ENCODE results near the gene MYO9B.
"Not testable (repeated sequence)": the region's sequence is repeated elsewhere in the genome, so short reads cannot be mapped to it uniquely, and the experiment has no call there.

MYO9B gene

GRCh38 chr19:17090583-17090982 lies 15.0 kb downstream of the MYO9B start:
- DNase-seq, result peak; percentile 22 to 97

- DNase-seq, result peak; percentile 35 to 64
Observed at GRCh38 chr19:17091758-17092333, 16.3 kb downstream of the MYO9B start.

- DNase-seq, result no peak
Observed at GRCh38 chr19:17092696-17093095, 17.1 kb downstream of the MYO9B start.

GRCh38 chr19:17094694-17095093 lies 19.1 kb downstream of the MYO9B start:
- not testable (repeated sequence) for DNase-seq

DNA sequence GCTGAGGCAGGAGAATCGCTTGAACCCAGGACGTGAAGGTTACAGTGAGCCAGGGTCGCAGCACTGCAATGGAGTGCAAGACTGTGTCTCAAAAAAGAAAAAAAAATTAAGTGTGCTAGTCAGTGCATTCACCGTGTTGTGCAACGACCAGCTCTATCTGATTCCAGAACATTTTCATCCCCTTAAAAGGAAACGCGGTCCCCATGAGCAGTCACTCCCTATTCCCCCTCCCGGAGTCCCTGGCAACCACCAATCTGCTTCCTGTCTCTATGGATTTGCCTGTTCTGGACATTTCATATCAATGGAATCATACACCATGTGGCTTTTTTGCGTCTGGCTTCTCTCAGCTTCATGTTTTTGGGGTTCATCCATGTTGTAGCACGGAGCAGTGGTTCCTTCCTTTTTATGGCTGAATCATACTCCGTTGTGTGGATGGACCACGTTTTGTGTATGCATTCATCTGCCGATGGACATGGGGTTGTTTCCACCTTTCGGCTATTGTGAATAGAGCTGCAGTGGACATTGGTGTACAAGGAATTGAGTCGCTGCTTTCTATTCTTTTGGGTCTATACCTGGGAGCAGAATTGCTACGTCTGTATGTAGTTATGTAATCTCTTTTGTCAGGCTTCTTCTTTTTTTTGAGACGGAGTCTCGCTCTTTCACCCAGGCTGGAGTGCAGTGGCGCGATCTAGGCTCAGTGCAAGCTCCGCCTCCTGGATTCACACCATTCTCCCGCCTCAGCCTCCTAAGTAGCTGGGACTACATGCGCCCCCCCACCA lies 19.8 kb downstream of the MYO9B start:
- no peak for DNase-seq

DNA sequence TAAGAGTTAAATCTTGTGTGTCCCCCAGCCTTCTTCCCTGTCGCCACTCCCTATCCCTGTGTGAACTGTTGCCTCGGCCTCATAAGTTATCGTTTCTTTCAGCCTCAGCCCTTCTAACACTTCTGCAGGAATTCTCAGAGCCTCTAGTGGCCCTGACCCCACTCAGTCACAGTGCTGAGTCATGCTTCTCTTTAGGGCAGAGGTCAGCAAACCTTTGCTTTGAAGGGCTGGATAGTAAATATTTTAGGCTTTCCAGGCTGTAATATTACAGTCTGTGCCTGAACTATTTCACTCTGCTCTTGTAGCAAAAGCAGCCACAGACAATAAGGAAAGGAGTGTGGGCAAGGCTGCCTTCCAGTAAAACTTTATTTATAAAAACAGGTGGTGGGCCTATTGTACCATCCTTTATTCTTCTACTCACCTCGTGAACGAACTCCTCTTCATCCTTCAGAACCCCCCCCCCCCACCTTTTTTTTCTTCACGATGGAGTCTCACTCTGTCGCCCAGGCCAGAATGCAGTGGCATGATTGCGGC lies 22.1 kb downstream of the MYO9B start:
- no peak for DNase-seq

GRCh38 chr19:17098326-17098725 lies 22.7 kb downstream of the MYO9B start:
- DNase-seq, result no peak

- no peak for DNase-seq
Observed at GRCh38 chr19:17101686-17102628, 26.4 kb downstream of the MYO9B start.

GRCh38 chr19:17103177-17103576 lies 27.6 kb downstream of the MYO9B start:
- no peak for DNase-seq

DNA sequence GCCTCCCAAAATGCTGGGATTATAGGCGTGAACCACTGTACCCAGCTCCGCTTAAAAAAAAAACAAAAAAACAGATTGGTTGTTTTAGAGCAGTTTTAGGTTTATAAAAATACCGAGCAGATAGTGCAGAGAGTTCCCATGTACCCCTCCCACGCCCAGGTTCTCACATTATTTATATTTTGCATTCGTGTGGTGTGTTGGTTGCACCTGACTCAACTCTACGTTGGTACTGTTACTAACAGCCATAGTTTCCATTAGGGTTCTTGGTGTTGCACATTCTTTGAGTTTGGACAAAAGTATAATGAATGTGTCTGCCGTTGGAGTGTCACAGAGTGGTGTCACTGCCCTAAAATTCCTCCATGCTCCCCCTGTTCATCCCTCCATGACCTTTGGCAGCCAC lies 29.1 kb downstream of the MYO9B start:
- DNase-seq, result no peak

- DNase-seq, result no peak
Observed at GRCh38 chr19:17105556-17105955, 30.0 kb downstream of the MYO9B start.

GRCh38 chr19:17106964-17107363 lies 31.4 kb downstream of the MYO9B start:
- not testable (repeated sequence) for DNase-seq

- peak; percentile 43 to 64 for DNase-seq
Observed at GRCh38 chr19:17107546-17108452, 32.2 kb downstream of the MYO9B start.

GRCh38 chr19:17108453-17108784 lies 32.8 kb downstream of the MYO9B start:
- no peak for DNase-seq

DNA sequence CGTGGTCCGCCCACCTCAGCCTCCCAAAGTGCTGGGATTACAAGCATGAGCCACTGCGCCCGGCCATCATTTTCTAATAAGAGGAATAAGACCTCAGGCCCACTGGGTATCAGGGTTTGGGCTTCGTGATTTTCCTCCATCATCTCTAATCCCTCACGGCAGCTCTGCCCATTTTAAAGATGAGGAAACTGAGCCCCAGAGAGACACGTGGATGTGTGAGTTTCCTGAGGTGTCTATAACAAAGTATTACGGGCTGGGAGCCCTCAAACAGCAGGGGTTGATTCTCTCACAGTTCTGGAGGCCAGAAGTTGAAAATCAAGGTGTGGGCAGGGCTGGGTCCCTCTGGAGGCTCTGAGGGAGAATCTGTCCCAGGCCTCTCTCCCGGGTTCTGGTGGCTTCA lies 33.7 kb downstream of the MYO9B start:
- DNase-seq, result no peak

DNA sequence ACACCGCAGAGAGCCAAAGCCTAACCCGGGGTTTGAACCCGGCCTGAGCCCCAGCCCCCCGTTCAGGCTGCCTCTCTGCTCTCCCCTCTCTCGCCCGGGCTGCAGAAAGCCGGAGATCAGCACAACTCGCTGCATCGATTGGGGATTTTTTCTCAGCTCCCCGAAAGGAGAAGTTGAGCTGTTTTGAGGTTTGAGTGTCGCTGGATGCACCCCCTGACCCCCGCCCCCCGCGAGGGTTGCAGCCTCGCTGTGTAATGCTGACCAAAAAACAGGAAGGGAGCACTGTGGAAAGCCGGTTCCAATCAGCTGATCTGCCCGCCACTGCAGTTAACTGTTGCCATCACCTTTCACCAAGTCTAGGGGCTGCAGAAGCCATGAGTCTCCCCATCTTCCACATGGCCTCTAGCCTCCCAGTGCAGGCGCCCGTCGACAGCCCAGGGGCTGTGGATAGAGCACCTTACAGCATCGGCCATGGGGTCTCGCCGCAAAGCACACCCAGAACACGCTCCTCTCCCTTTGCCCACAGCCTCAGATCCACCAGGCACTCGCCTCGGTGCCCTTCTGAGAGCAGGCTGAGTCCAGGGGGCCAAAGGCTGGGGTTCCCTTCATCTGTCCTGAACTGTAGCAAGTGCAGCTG lies 34.5 kb downstream of the MYO9B start:
- DNase-seq, result peak; percentile 54 to 94

GRCh38 chr19:17110599-17110966 lies 35.0 kb downstream of the MYO9B start:
- DNase-seq, result no peak

GRCh38 chr19:17111766-17112165 lies 36.2 kb downstream of the MYO9B start:
- no peak for DNase-seq

GRCh38 chr19:17112271-17112670 lies 36.7 kb downstream of the MYO9B start:
- no peak for DNase-seq

- DNase-seq, result no peak
Observed at GRCh38 chr19:17112700-17113099, 37.1 kb downstream of the MYO9B start.

DNA sequence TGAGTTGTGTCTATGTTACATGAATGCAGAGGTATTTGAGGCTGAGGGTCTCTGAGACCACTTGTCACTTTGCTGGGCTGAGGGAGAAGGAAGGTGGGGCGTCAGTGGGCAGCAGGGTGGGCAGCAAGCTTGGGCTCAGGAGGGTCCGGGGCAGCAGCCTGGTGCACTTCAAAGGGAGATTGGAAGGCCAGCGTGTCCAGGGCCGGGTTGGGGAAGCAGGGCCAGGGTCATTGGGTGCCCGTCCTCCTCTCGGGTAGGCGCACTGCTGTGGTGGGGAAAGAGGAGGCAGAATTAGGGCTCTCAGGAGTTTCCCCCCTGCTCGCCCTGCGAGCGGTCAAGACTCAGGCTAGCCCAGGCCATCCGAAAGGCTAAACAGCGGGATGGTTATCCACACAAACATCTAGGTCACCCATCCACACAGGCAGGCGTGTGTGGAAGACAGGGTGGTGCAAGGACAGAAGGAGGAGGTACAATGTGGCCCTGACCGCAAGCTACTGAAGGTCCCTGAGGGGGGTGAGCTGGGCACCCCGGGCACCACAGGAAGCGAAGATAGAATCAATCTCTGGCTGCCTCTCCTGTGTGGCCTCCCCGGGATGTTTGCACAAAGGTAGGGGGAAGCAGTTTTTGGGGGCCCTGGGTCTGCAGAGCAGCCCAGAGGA lies 37.7 kb downstream of the MYO9B start:
- DNase-seq, result no peak
